Activated T-cell treated with anti-CD3 and anti-CD28 coated beads, Interleukin-2, amount 50 U/mL, for 72 hours (primary cell): ENCODE measurements around the gene RHOU. TPM values are rescaled to one million over a fixed set of nuclear protein-coding genes. Genes with fewer than 3 reads are reported as not detected.

ENCODE experiments used
- ATAC-seq, 2 donors: fragments of 150-1000 bp; cut with Tn5 transposase; replicated peaks in 1 of 2; 2 replicates each; pipeline ENCODE4 v1.10.0; 2021; ENCODE audit warnings: moderate library complexity in 2 of 2, mild to moderate bottlenecking in 1 of 2
- DNase-seq, 2 donors: peaks; one replicate each; pipeline ENCODE4 v3.0.0; 2021 to 2022; ENCODE audit warnings: mixed read lengths in 1 of 2
- H3K27ac Mint-ChIP-seq: one replicate; pipeline ENCODE4 v1.8.0; 2022; ENCODE audit warnings: mild to moderate bottlenecking, moderate library complexity, mixed read lengths
- H3K27me3 Mint-ChIP-seq: one replicate; pipeline ENCODE4 v1.8.0; 2022; ENCODE audit warnings: low read depth, mixed read lengths
- H3K36me3 Mint-ChIP-seq, 2 donors: one replicate each; pipeline ENCODE4 v1.8.0; 2022; ENCODE audit warnings: mixed read lengths in 2 of 2, mild to moderate bottlenecking in 1 of 2; ENCODE audit not compliant: insufficient read depth in 2 of 2
- H3K4me1 Mint-ChIP-seq: one replicate; pipeline ENCODE4 v1.8.0; 2022; ENCODE audit warnings: low read depth, mixed read lengths
- H3K4me3 Mint-ChIP-seq, 2 donors: one replicate each; pipeline ENCODE4 v1.8.0; 2022; ENCODE audit warnings: mild to moderate bottlenecking in 2 of 2, mixed read lengths in 2 of 2, moderate library complexity in 2 of 2
- H3K9me3 Mint-ChIP-seq, 2 donors: one replicate each; pipeline ENCODE4 v1.8.0; 2022; ENCODE audit warnings: mixed read lengths in 2 of 2
- total RNA-seq, 2 donors: library from RNA; stranded (reverse); gene quantifications; one replicate each; pipeline ENCODE4 v1.2.3, GENCODE V29; 2022

Gene RHOU
- total RNA-seq, 2 donors from 2014 or later = 0.70 to 0.88 TPM

GRCh38 chr1:228721407-228721806, 13.9 kb upstream of the RHOU start:
- no peaks in the 10 kb centered on the region for H3K4me1 Mint-ChIP-seq
- H3K9me3 Mint-ChIP-seq = no peaks in the 10 kb centered on the region
- H3K27me3 Mint-ChIP-seq = no peaks in the 10 kb centered on the region
- ATAC-seq (no peak), DNase-seq (no peak)
- no peak overlapping the region for H3K27ac Mint-ChIP-seq
- H3K36me3 Mint-ChIP-seq = no peaks in the 10 kb centered on the region
- no peak overlapping the region for H3K4me3 Mint-ChIP-seq

- ATAC-seq (no peak), DNase-seq (no peak)
- Mint-ChIP-seq H3K9me3 (no peaks in the 10 kb centered on the region), H3K27ac (no peak overlapping the region), H3K36me3 (no peaks in the 10 kb centered on the region), H3K4me1 (no peaks in the 10 kb centered on the region), H3K27me3 (peaks cover 9% of the 10 kb centered on the region), H3K4me3 (no peak overlapping the region)
Measured at GRCh38 chr1:228723287-228723686, 12.0 kb upstream of the RHOU start.

- DNase-seq (no peak), ATAC-seq (no peak)
- no peak overlapping the region for H3K27ac Mint-ChIP-seq
- no peaks in the 10 kb centered on the region for H3K4me1 Mint-ChIP-seq
- H3K36me3 Mint-ChIP-seq = no peaks in the 10 kb centered on the region
- H3K9me3 Mint-ChIP-seq = no peaks in the 10 kb centered on the region
- peaks cover 9% of the 10 kb centered on the region for H3K27me3 Mint-ChIP-seq
- no peak overlapping the region for H3K4me3 Mint-ChIP-seq
Measured at GRCh38 chr1:228723921-228724320, 11.4 kb upstream of the RHOU start.

GRCh38 chr1:228725178-228725577, 10.1 kb upstream of the RHOU start:
- no peak for DNase-seq
- H3K27ac Mint-ChIP-seq = no peak overlapping the region

GRCh38 chr1:228727681-228728171, 7.6 kb upstream of the RHOU start:
- ATAC-seq = no peak
- H3K4me1 Mint-ChIP-seq = no peaks in the 10 kb centered on the region
- H3K27ac Mint-ChIP-seq = no peak overlapping the region
- no peak overlapping the region for H3K4me3 Mint-ChIP-seq
- peaks cover 24% of the 10 kb centered on the region for H3K27me3 Mint-ChIP-seq
- H3K9me3 Mint-ChIP-seq = no peaks in the 10 kb centered on the region
- no peaks in the 10 kb centered on the region for H3K36me3 Mint-ChIP-seq
- no peak for DNase-seq

More at GRCh38 chr1:228725178-228725577, 10.1 kb upstream of the RHOU start:
- no peaks in the 10 kb centered on the region for H3K9me3 Mint-ChIP-seq
- H3K27me3 Mint-ChIP-seq = peaks cover 9% of the 10 kb centered on the region
- H3K4me3 Mint-ChIP-seq = no peak overlapping the region
- ATAC-seq = no peak
- H3K36me3 Mint-ChIP-seq = no peaks in the 10 kb centered on the region
- H3K4me1 Mint-ChIP-seq = no peaks in the 10 kb centered on the region

GRCh38 chr1:228732426-228732825, 2.9 kb upstream of the RHOU start:
- Mint-ChIP-seq H3K27ac (no peak overlapping the region), H3K4me3 (no peak overlapping the region), H3K27me3 (peaks cover 39% of the 10 kb centered on the region), H3K9me3 (no peaks in the 10 kb centered on the region), H3K4me1 (peaks cover 13% of the 10 kb centered on the region), H3K36me3 (no peaks in the 10 kb centered on the region)
- ATAC-seq = no peak
- DNase-seq = no peak

- ATAC-seq (no peak), DNase-seq (no peak)
- no peak overlapping the region for H3K4me3 Mint-ChIP-seq
- no peaks in the 10 kb centered on the region for H3K9me3 Mint-ChIP-seq
- H3K27ac Mint-ChIP-seq = no peak overlapping the region
- H3K36me3 Mint-ChIP-seq = no peaks in the 10 kb centered on the region
- H3K4me1 Mint-ChIP-seq = peaks cover 13% of the 10 kb centered on the region
- H3K27me3 Mint-ChIP-seq = peaks cover 32% of the 10 kb centered on the region
Measured at GRCh38 chr1:228733576-228733975, 1.7 kb upstream of the RHOU start.

- Mint-ChIP-seq H3K4me1 (peaks cover 13% of the 10 kb centered on the region), H3K4me3 (peak overlapping the region; percentile 75 to 87), H3K27ac (no peak overlapping the region), H3K36me3 (no peaks in the 10 kb centered on the region), H3K27me3 (peaks cover 31% of the 10 kb centered on the region), H3K9me3 (no peaks in the 10 kb centered on the region)
- peak; percentile 10 to 17 for DNase-seq
- peak; percentile 30 to 37 for ATAC-seq
Measured at GRCh38 chr1:228735871-228736586, 750 bp downstream of the RHOU start.

- H3K27ac Mint-ChIP-seq = no peak overlapping the region
- H3K27me3 Mint-ChIP-seq = peaks cover 26% of the 10 kb centered on the region
Measured at GRCh38 chr1:228736844-228737445, 1.7 kb downstream of the RHOU start.

GRCh38 chr1:228737601-228738041, 2.3 kb downstream of the RHOU start:
- Mint-ChIP-seq H3K4me3 (peak overlapping the region in 1 of 2 donors; percentile 65), H3K27me3 (peaks cover 19% of the 10 kb centered on the region)

More at GRCh38 chr1:228736844-228737445, 1.7 kb downstream of the RHOU start:
- ATAC-seq = no peak
- Mint-ChIP-seq H3K36me3 (no peaks in the 10 kb centered on the region), H3K9me3 (no peaks in the 10 kb centered on the region), H3K4me3 (peak overlapping the region in 1 of 2 donors; percentile 87), H3K4me1 (peaks cover 13% of the 10 kb centered on the region)
- DNase-seq = no peak

GRCh38 chr1:228739826-228740225, 4.5 kb downstream of the RHOU start:
- ATAC-seq = no peak
- DNase-seq = no peak
- H3K4me3 Mint-ChIP-seq = no peak overlapping the region
- no peaks in the 10 kb centered on the region for H3K36me3 Mint-ChIP-seq
- H3K27ac Mint-ChIP-seq = no peak overlapping the region
- no peaks in the 10 kb centered on the region for H3K9me3 Mint-ChIP-seq
- H3K4me1 Mint-ChIP-seq = peaks cover 7% of the 10 kb centered on the region
- no peaks in the 10 kb centered on the region for H3K27me3 Mint-ChIP-seq

More at GRCh38 chr1:228737601-228738041, 2.3 kb downstream of the RHOU start:
- H3K36me3 Mint-ChIP-seq = no peaks in the 10 kb centered on the region
- ATAC-seq (no peak), DNase-seq (no peak)
- peaks cover 13% of the 10 kb centered on the region for H3K4me1 Mint-ChIP-seq
- H3K27ac Mint-ChIP-seq = no peak overlapping the region
- no peaks in the 10 kb centered on the region for H3K9me3 Mint-ChIP-seq

GRCh38 chr1:228740543-228741317, 5.5 kb downstream of the RHOU start:
- H3K4me1 Mint-ChIP-seq = peaks cover 7% of the 10 kb centered on the region
- H3K9me3 Mint-ChIP-seq = no peaks in the 10 kb centered on the region
- no peak overlapping the region for H3K4me3 Mint-ChIP-seq
- H3K27ac Mint-ChIP-seq = no peak overlapping the region
- no peaks in the 10 kb centered on the region for H3K27me3 Mint-ChIP-seq
- DNase-seq (no peak), ATAC-seq (no peak)
- H3K36me3 Mint-ChIP-seq = no peaks in the 10 kb centered on the region

- H3K27ac Mint-ChIP-seq = no peak overlapping the region
- no peak overlapping the region for H3K4me3 Mint-ChIP-seq
- H3K9me3 Mint-ChIP-seq = no peaks in the 10 kb centered on the region
- ATAC-seq (no peak), DNase-seq (no peak)
- no peaks in the 10 kb centered on the region for H3K4me1 Mint-ChIP-seq
- H3K27me3 Mint-ChIP-seq = no peaks in the 10 kb centered on the region
- no peaks in the 10 kb centered on the region for H3K36me3 Mint-ChIP-seq
Measured at GRCh38 chr1:228742281-228742860, 7.1 kb downstream of the RHOU start.
